ENCODE data around the gene ERCC4.

The ERCC4 gene

DNA sequence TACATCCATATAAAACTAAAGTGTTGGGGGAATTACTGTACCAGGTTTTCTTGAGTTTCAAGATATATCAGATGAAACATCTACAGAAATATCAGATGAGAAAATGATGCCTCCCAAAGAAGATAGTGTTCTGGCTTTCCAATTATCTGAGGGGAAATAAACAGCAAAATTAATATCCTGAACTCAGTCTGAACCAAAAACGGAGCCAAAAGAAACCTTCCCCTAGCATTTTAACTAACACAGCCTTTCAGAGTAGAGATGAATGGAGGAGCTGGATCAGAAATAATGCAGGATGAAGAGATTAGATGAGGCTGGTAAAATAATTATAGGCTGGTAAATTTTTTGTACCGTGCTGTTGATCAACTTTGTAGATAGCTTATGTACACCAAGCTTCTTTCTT is 16.2 kb downstream of the ERCC4 start:
- no peak overlapping the region for H3K4me3 ChIP-seq (ENCODE audit: low read length)
- TF ChIP-seq, protein P1, sequence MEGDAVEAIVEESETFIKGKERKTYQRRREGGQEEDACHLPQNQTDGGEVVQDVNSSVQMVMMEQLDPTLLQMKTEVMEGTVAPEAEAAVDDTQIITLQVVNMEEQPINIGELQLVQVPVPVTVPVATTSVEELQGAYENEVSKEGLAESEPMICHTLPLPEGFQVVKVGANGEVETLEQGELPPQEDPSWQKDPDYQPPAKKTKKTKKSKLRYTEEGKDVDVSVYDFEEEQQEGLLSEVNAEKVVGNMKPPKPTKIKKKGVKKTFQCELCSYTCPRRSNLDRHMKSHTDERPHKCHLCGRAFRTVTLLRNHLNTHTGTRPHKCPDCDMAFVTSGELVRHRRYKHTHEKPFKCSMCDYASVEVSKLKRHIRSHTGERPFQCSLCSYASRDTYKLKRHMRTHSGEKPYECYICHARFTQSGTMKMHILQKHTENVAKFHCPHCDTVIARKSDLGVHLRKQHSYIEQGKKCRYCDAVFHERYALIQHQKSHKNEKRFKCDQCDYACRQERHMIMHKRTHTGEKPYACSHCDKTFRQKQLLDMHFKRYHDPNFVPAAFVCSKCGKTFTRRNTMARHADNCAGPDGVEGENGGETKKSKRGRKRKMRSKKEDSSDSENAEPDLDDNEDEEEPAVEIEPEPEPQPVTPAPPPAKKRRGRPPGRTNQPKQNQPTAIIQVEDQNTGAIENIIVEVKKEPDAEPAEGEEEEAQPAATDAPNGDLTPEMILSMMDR (conservative IDR thresholded peaks at IDR 0.05; ENCODE audit: low read length) = no peak
- no peak for DNase-seq (ENCODE audit: low read depth)

DNA sequence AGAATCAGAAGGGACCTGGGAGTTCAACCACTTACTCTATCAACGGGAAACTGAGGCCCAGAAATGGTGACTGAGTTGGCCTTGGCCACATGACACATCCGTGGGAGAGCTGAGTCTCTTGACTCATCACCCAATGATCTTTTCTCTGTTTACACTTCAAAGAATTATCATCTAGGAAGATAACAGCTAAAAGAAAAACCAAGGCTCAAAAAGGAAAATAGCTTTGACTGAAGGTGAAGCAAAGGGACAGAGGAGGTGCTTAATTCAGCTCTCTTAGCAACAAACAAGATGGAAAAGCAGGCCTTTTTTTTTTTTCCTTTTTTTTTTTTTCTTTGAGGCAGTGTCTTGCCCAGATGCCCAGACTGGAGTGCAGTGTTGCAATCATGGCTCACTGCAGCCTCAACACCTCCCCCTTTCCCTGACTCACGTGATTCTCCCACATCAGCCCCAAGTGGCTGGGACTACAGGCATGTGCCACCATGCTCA is 16.7 kb downstream of the ERCC4 start:
- peak; percentile 75 for DNase-seq (ENCODE audit: low read depth)
- no peak overlapping the region for H3K4me3 ChIP-seq (ENCODE audit: low read length)
- TF ChIP-seq, protein P1 (conservative IDR thresholded peaks at IDR 0.05; ENCODE audit: low read length) = no peak

DNA sequence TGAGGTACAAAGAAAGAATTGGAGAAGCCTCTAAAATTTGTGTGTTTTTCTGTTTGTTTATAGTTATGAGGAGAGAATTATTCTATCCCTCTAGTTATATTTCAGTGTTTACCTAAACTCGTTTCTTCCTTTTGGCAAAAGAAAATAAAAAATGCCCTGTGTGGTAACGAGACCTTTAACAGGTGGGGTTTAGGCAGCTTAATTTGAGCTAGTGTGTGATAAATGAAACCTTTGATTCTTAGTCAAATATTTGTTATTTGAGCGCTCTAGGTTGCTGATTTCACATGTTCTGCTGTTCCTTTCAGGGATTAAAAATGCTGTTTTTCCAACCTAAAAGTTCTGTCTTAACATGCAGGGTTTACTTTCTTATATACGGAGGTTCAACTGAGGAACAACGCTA is 17.5 kb downstream of the ERCC4 start:
- TF ChIP-seq, protein P1 (conservative IDR thresholded peaks at IDR 0.05; ENCODE audit: low read length) = no peak
- H3K4me3 ChIP-seq (ENCODE audit: low read length) = no peak overlapping the region

DNA sequence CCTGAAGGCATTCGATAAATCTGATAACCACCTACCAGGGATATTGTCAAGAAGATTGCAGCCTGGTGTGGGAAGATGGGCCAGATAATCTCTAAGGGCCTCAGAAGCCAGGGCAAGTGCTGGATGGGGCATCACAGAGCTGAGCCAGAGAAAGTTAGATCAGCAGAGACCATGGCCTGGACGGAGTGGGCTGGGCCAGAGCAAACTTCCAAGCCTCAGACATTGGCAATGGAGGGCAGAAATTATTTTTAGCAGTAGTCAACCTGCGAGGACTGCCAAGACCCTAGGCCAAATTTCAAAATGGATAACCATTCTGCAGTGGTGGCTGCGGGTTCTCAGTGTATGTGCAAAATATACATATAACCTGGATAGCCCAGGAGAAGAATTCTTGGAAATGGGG is 18.5 kb downstream of the ERCC4 start:
- DNase-seq (ENCODE audit: low read depth) = no peak
- TF ChIP-seq, protein P1 (conservative IDR thresholded peaks at IDR 0.05; ENCODE audit: low read length) = no peak
- H3K4me3 ChIP-seq (ENCODE audit: low read length) = no peak overlapping the region

More for the DNA sequence above, 17.5 kb downstream of the ERCC4 start:
- no peak for DNase-seq (ENCODE audit: low read depth)

DNA sequence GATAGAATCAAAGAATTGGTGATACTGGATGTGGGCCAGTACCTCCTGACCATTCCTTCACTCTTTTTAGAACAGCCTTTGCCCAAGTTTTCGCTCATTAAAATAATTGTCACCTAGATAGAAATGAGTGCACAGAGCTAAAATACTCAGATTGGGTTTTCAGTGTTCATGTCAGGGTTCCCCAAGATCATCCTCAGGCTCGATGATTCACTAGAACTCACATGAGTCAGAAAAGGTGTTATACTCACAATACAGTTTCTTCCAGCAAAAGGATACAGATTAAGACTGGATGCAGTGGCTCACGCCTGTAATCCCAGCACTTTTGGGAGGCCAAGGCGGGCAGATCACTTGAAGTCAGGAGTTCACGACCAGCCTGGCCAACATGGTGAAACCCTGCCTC is 19.9 kb downstream of the ERCC4 start:
- H3K4me3 ChIP-seq (ENCODE audit: low read length) = no peak overlapping the region
- TF ChIP-seq, protein P1 (conservative IDR thresholded peaks at IDR 0.05; ENCODE audit: low read length) = no peak
- DNase-seq (ENCODE audit: low read depth) = no peak

DNA sequence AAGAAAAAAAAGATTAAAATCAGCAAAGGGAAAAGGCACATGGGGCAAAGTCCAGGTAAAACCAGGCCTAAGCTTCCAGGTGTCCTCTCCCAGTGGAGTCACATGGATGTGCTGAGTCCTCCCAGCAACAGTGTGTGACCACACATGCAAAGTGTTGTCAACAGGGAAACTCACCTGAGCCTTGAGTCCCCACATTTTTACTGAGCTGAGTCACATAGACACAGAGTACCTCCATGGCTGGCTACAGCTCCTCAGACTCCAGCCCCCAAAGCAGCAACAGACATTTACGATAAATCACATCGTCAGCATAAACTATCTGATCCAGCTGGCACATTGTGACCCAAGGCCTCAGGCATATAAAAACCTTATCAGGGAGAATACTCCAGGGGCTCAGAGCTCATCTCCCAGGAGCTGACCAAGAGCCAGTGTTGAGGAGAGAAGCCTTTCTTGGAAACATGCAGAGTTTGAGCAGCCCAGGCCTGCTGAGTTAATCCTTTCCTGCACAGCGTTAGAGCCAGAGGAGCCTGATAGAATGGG is 20.5 kb downstream of the ERCC4 start:
- H3K4me3 ChIP-seq (ENCODE audit: low read length) = no peak overlapping the region
- TF ChIP-seq, protein P1 (conservative IDR thresholded peaks at IDR 0.05; ENCODE audit: low read length) = no peak
- DNase-seq (ENCODE audit: low read depth) = no peak

DNA sequence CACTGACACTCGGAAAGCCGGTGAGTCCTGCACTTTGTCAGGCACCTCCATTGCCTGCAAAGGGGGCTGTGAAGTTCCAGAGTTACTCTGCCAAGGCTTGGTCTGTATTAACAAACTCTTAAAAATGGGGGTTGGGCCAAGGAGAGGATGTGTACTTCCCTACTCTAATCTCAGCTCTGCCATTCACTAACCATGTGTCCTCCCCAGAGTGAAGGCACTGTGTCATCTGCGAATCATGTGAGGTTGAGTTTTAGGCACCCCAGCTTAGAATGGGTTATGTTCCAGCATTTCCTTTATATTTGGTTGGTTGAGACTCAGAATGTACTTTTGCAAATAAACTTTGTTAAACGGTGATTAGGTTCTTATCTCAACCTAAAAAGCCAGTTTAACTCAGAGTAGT is 24.9 kb downstream of the ERCC4 start:
- DNase-seq (ENCODE audit: low read depth) = no peak
- no peak overlapping the region for H3K4me3 ChIP-seq (ENCODE audit: low read length)
- TF ChIP-seq, protein P1 (conservative IDR thresholded peaks at IDR 0.05; ENCODE audit: low read length) = no peak
